K562 (cell line): ENCODE results near the gene ITPR1. TPM values are rescaled to one million over a fixed set of nuclear protein-coding genes. Genes with fewer than 3 reads are reported as not detected.

ENCODE experiments used
- AFF4 ChIP-seq: sonication (generic); formaldehyde crosslinking; IDR thresholded peaks from 2 replicates; pipeline ENCODE4 v1.8.0; 2023; ENCODE audit warnings: mild to moderate bottlenecking, missing genetic modification reagents
- CGGBP1 ChIP-seq: fragments of 250-450 bp; sonication (Bioruptor Pico); IDR thresholded peaks from 2 replicates; pipeline ENCODE4 v1.9.0; 2021; ENCODE audit warnings: mild to moderate bottlenecking
- CREB5 ChIP-seq: fragments of 250-450 bp; sonication (Bioruptor Pico); IDR thresholded peaks from 2 replicates; pipeline ENCODE4 v1.5.0; 2020; ENCODE audit warnings: mild to moderate bottlenecking
- DLX4 ChIP-seq: fragments of 250-450 bp; sonication (Bioruptor Pico); IDR thresholded peaks from 2 replicates; pipeline ENCODE4 v1.6.1; 2021; ENCODE audit warnings: mild to moderate bottlenecking
- FOXJ2 ChIP-seq: fragments of 200-800 bp; sonication (Bioruptor generic); IDR thresholded peaks from 2 replicates; pipeline ENCODE4 v1.6.1; 2016; ENCODE audit warnings: missing genetic modification characterization, missing compliant biosample characterization
- MBD2 ChIP-seq: sonication (generic); IDR thresholded peaks from 2 replicates; pipeline ENCODE4 v1.6.1; 2016; ENCODE audit warnings: low read depth, borderline replicate concordance
- PHB ChIP-seq: fragments of 250-450 bp; sonication (Bioruptor Pico); IDR thresholded peaks from 2 replicates; pipeline ENCODE4 v1.5.0; 2021
- REST ChIP-seq, 2 experiments: fragments of 450-650 bp; formaldehyde crosslinking in 1 of 2; IDR thresholded peaks; 2 replicates each; pipeline versions ENCODE4 v1.4.0 to v1.6.1; 2014 to 2020; ENCODE audit warnings: mild to moderate bottlenecking in 2 of 2, borderline replicate concordance in 1 of 2, low read depth in 1 of 2
- RHOXF2B ChIP-seq: fragments of 250-450 bp; sonication (Bioruptor Pico); conservative IDR thresholded peaks from 2 replicates; pipeline ENCODE4 v1.5.1; 2021
- SLC30A9 ChIP-seq: fragments of 250-450 bp; sonication (Bioruptor Pico); IDR thresholded peaks from 2 replicates; pipeline ENCODE4 v1.8.0; 2022; ENCODE audit warnings: mild to moderate bottlenecking, moderate library complexity
- SP2 ChIP-seq: IDR thresholded peaks from 2 replicates; pipeline ENCODE4 v1.6.1; 2011; ENCODE audit warnings: mild to moderate bottlenecking, low read depth, low read length, moderate library complexity; ENCODE audit not compliant: poor library complexity, severe bottlenecking; ENCODE audit errors: extremely low read depth
- TOE1 ChIP-seq, 2 experiments: fragments of 450-650 bp in 1 of 2; sonication (generic) in 1 of 2; formaldehyde crosslinking in 1 of 2; IDR thresholded peaks; 2 replicates each; pipeline versions ENCODE4 v1.7.1 to v1.8.0; 2016 to 2022; ENCODE audit warnings: borderline replicate concordance in 2 of 2, mild to moderate bottlenecking in 2 of 2, antibody characterized with exemption in 1 of 2, inconsistent platforms in 1 of 2, low read depth in 1 of 2, missing genetic modification reagents in 1 of 2, moderate library complexity in 1 of 2
- polyA plus RNA-seq, 8 experiments: library from polyadenylated mRNA; depleted of rRNA in 4 of 8; stranded (reverse) in 5 of 8; unstranded in 3 of 8; fragments of >200 nt; fragmentation: Nextera tagmentation in 2 of 8; fragmentation: Illumina TruSeq in 1 of 8; extraction: Ambion mirVana in 2 of 8; extraction: Trizol in 1 of 8; gene quantifications; 2 replicates each; pipeline versions ENCODE4 v1.2.1 to v1.2.3, GENCODE V29; 2011 to 2014; ENCODE audit warnings: inconsistent platforms in 1 of 8, missing spikeins in 1 of 8
- total RNA-seq, 7 experiments: library from RNA; depleted of rRNA in 6 of 7; stranded (reverse); fragments of >200 nt in 6 of 7; fragmentation: Illumina TruSeq in 2 of 7; extraction: Trizol in 2 of 7; gene quantifications; 2 replicates each; pipeline versions ENCODE4 v1.2.1 to v1.2.3, GENCODE V29; 2011 to 2021; ENCODE audit warnings: low replicate concordance in 1 of 7

ITPR1 gene
- total and polyA plus RNA-seq, 9 of the 15 experiments (the other 6 are each of a cell fraction or from before 2014, with no cell fraction given) = 22.4 to 40.0 (median 27.4) TPM

GRCh38 chr3:4531478-4532025, 38.4 kb downstream of the ITPR1 start (continued):
- no peak for TF ChIP-seq DLX4
- TF ChIP-seq SLC30A9 (CRISPR knock-in tag) = no peak
- no peak for TF ChIP-seq CGGBP1 (CRISPR knock-in tag)
- TF ChIP-seq REST (IDR thresholded peaks at IDR 0.05; ENCODE audit: borderline replicate concordance) = peak; percentile 30; the same call in 1 of the 2 replicates
- no peak for TF ChIP-seq REST (CRISPR knock-in tag; IDR thresholded peaks at IDR 0.05; ENCODE audit: low read depth)
- TF ChIP-seq FOXJ2 = peak; percentile 54; the same call in 1 of the 2 replicates
- TF ChIP-seq AFF4 (CRISPR knock-in tag) = no peak
- TF ChIP-seq SP2 = no peak
- no peak for TF ChIP-seq RHOXF2B (CRISPR knock-in tag)
- 0 out of 2 replicates have a peak, but pooled peaks have one; percentile 57 for TF ChIP-seq MBD2
- peak; percentile 39; the same call in 1 of the 2 replicates for TF ChIP-seq TOE1 (IDR thresholded peaks at IDR 0.05; ENCODE audit: borderline replicate concordance)
- TF ChIP-seq TOE1 (CRISPR knock-in tag; IDR thresholded peaks at IDR 0.05; ENCODE audit: borderline replicate concordance, low read depth) = no peak
- TF ChIP-seq CREB5 = no peak
- no peak for TF ChIP-seq PHB (CRISPR knock-in tag)
